Melanocyte of skin (primary cell): ENCODE measurements around the gene ASTN2. TPM values are rescaled to one million over a fixed set of nuclear protein-coding genes. Genes with fewer than 3 reads are reported as not detected.

ENCODE experiments used
- small RNA-seq, 2 donors: library from RNA; depleted of rRNA; stranded (forward); fragments of <200 nt; gene quantifications; one replicate each; pipeline ENCODE3, GENCODE V24; 2012
- total RNA-seq, 2 donors: library from RNA; depleted of rRNA; stranded (reverse); fragments of >200 nt; gene quantifications; 2 replicates each; pipeline ENCODE4 v1.2.3, GENCODE V29; 2012

ASTN2 gene, protein sequence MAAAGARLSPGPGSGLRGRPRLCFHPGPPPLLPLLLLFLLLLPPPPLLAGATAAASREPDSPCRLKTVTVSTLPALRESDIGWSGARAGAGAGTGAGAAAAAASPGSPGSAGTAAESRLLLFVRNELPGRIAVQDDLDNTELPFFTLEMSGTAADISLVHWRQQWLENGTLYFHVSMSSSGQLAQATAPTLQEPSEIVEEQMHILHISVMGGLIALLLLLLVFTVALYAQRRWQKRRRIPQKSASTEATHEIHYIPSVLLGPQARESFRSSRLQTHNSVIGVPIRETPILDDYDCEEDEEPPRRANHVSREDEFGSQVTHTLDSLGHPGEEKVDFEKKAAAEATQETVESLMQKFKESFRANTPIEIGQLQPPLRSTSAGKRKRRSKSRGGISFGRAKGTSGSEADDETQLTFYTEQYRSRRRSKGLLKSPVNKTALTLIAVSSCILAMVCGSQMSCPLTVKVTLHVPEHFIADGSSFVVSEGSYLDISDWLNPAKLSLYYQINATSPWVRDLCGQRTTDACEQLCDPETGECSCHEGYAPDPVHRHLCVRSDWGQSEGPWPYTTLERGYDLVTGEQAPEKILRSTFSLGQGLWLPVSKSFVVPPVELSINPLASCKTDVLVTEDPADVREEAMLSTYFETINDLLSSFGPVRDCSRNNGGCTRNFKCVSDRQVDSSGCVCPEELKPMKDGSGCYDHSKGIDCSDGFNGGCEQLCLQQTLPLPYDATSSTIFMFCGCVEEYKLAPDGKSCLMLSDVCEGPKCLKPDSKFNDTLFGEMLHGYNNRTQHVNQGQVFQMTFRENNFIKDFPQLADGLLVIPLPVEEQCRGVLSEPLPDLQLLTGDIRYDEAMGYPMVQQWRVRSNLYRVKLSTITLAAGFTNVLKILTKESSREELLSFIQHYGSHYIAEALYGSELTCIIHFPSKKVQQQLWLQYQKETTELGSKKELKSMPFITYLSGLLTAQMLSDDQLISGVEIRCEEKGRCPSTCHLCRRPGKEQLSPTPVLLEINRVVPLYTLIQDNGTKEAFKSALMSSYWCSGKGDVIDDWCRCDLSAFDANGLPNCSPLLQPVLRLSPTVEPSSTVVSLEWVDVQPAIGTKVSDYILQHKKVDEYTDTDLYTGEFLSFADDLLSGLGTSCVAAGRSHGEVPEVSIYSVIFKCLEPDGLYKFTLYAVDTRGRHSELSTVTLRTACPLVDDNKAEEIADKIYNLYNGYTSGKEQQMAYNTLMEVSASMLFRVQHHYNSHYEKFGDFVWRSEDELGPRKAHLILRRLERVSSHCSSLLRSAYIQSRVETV (N-terminal part only)
- total RNA-seq, result 1 to 10 TPM; 7.9 to 8.0 TPM

GRCh38 chr9:117414906-117415331 lies at the start of gene ASTN2:
TSS of gene ASTN2 (minus strand) at chr9:117415057. CDS start at chr9:117414938, 119 bp downstream.

GRCh38 chr9:116687074-116687753 lies 727.6 kb downstream of the ASTN2 start, which contains the start of gene TRIM32:
TSS of gene TRIM32 (plus strand) at chr9:116687305. CDS start at chr9:116697743, 10,438 bp downstream.

Small RNA genes within 50 kb of the gene (small RNA-seq; reads per million reads assigned to genes)
- gene SNORA70C, result 0 reads per million in 2 donors
